IMR-90 (cell line): ENCODE data around the gene CHST2. TPM values are rescaled to one million over a fixed set of nuclear protein-coding genes. Genes with fewer than 3 reads are reported as not detected.

Experiments used
- ATAC-seq: fragments of 200-7000 bp; cut with Tn5 transposase; 2 replicates; pipeline ENCODE4 v1.9.1; 2020; ENCODE audit warnings: low read depth, mild to moderate bottlenecking, moderate library complexity
- BruUV-seq: library from RNA; stranded (reverse); fragments of 400-500 nt; replicated peaks from 2 replicates; lab custom pipeline; 2021; lab: Mats Ljungman, UMichigan
- CTCF ChIA-PET: fragments of 300-600 bp; formaldehyde crosslinking; extraction: SDS; loops from one replicate; lab custom pipeline; 2021; ENCODE audit warnings: antibody characterized with exemption; lab: Yijun Ruan, JAX
- POLR2A ChIA-PET: fragments of 300-600 bp; sonication (Branson Sonifier 250); formaldehyde crosslinking; loops from one replicate; lab custom pipeline; 2022; ENCODE audit warnings: antibody characterized with exemption; ENCODE audit not compliant: unreplicated experiment; lab: Charles Lee
- DNase-seq: peaks from one replicate; pipeline ENCODE4 v3.0.0; 2013
- H2AFZ ChIP-seq: replicated peaks from 2 replicates; pipeline ENCODE3; 2013; ENCODE audit warnings: low read length, mild to moderate bottlenecking; ENCODE audit not compliant: poor library complexity
- H2AK5ac ChIP-seq: 2 replicates; pipeline ENCODE4 v1.6.1; 2013; ENCODE audit warnings: low read depth, low read length, inconsistent platforms
- H2AK9ac ChIP-seq: replicated peaks from 2 replicates; pipeline ENCODE3; 2013; ENCODE audit warnings: mild to moderate bottlenecking, low read depth, low read length, moderate library complexity; ENCODE audit not compliant: poor library complexity
- H2BK120ac ChIP-seq: 2 replicates; pipeline ENCODE4 v1.6.1; 2013; ENCODE audit warnings: low read depth, low read length, inconsistent platforms
- H2BK15ac ChIP-seq: 3 replicates; pipeline ENCODE4 v1.6.1; 2013; ENCODE audit warnings: low read depth, low read length, inconsistent platforms
- H2BK20ac ChIP-seq: 2 replicates; pipeline ENCODE4 v1.6.1; 2013; ENCODE audit warnings: low read depth, mild to moderate bottlenecking, inconsistent platforms, low read length, moderate library complexity
- H2BK5ac ChIP-seq: 2 replicates; pipeline ENCODE4 v1.6.1; 2013; ENCODE audit warnings: mild to moderate bottlenecking, low read depth, low read length, inconsistent platforms; ENCODE audit not compliant: poor library complexity, severe bottlenecking
- H3K14ac ChIP-seq: replicated peaks from 2 replicates; pipeline ENCODE4 v1.6.1; 2013; ENCODE audit warnings: low read depth, low read length, inconsistent platforms
- H3K18ac ChIP-seq: 2 replicates; pipeline ENCODE4 v1.6.1; 2013; ENCODE audit warnings: low read depth, low read length, control low read depth
- H3K23ac ChIP-seq: 2 replicates; pipeline ENCODE4 v1.6.1; 2013; ENCODE audit warnings: low read depth, low read length, inconsistent platforms
- H3K27ac ChIP-seq: 2 replicates; pipeline ENCODE4 v1.5.1; 2013; ENCODE audit warnings: mild to moderate bottlenecking, control low read depth, low read length; ENCODE audit not compliant: insufficient read depth
- H3K27me3 ChIP-seq: 2 replicates; pipeline ENCODE4 v1.6.1; 2013; ENCODE audit warnings: low read length; ENCODE audit not compliant: control insufficient read depth, insufficient read depth
- H3K36me3 ChIP-seq: 2 replicates; pipeline ENCODE4 v1.6.1; 2013; ENCODE audit warnings: low read length, mixed read lengths; ENCODE audit not compliant: control insufficient read depth, insufficient read depth
- H3K4ac ChIP-seq: 2 replicates; pipeline ENCODE4 v1.6.1; 2013; ENCODE audit warnings: low read depth, low read length, inconsistent platforms
- H3K4me1 ChIP-seq: 2 replicates; pipeline ENCODE4 v1.6.1; 2013; ENCODE audit warnings: low read length, mixed read lengths; ENCODE audit not compliant: control insufficient read depth, insufficient read depth
- H3K4me2 ChIP-seq: 2 replicates; pipeline ENCODE4 v1.6.1; 2013; ENCODE audit warnings: low read depth, mild to moderate bottlenecking, control low read depth, low read length, moderate library complexity
- H3K4me3 ChIP-seq: 2 replicates; pipeline ENCODE4 v1.5.1; 2013; ENCODE audit warnings: low read depth, mild to moderate bottlenecking, control low read depth, low read length, moderate library complexity; ENCODE audit not compliant: insufficient read depth
- H3K56ac ChIP-seq: 2 replicates; pipeline ENCODE4 v1.6.1; 2013; ENCODE audit warnings: low read length, inconsistent platforms; ENCODE audit not compliant: insufficient read depth; ENCODE audit errors: extremely low read depth
- H3K79me1 ChIP-seq, 2 experiments: 2 replicates each; pipeline ENCODE4 v1.6.1; 2013; ENCODE audit warnings: low read length in 2 of 2, inconsistent platforms in 1 of 2, low read depth in 1 of 2
- H3K9ac ChIP-seq: 2 replicates; pipeline ENCODE4 v1.6.1; 2013; ENCODE audit warnings: low read depth, low read length, control low read depth
- H3K9me1 ChIP-seq: 2 replicates; pipeline ENCODE4 v1.6.1; 2013; ENCODE audit warnings: low read length, inconsistent platforms; ENCODE audit not compliant: insufficient read depth
- H3K9me3 ChIP-seq: 2 replicates; pipeline ENCODE4 v1.6.1; 2013; ENCODE audit warnings: low read length; ENCODE audit not compliant: control insufficient read depth, insufficient read depth
- H4K20me1 ChIP-seq: 2 replicates; pipeline ENCODE4 v1.6.1; 2013; ENCODE audit warnings: low read length, inconsistent platforms; ENCODE audit not compliant: insufficient read depth
- H4K5ac ChIP-seq: 2 replicates; pipeline ENCODE4 v1.6.1; 2013; ENCODE audit warnings: mild to moderate bottlenecking, low read depth, low read length, control low read depth
- H4K8ac ChIP-seq, 2 experiments: 2 replicates each; pipeline ENCODE4 v1.6.1; 2013; ENCODE audit warnings: low read depth in 2 of 2, low read length in 2 of 2, control low read depth in 1 of 2, inconsistent platforms in 1 of 2
- H4K91ac ChIP-seq: 2 replicates; pipeline ENCODE4 v1.6.1; 2013; ENCODE audit warnings: low read depth, low read length, inconsistent platforms; ENCODE audit not compliant: insufficient read depth
- BHLHE40 ChIP-seq: fragments of 150-350 bp; IDR thresholded peaks from 2 replicates; pipeline ENCODE4 v1.6.1; 2016; ENCODE audit warnings: mild to moderate bottlenecking, low read depth, low read length
- USF2 ChIP-seq: fragments of 150-350 bp; IDR thresholded peaks from 2 replicates; pipeline ENCODE4 v1.6.1; 2017; ENCODE audit warnings: mild to moderate bottlenecking, antibody characterized with exemption, low read length, low read depth
- WGBS, 2 experiments: methylation state at CpG; one replicate each; pipeline versions ENCODE4 v1.1.5 to v1.1.7; 2013; ENCODE audit warnings: missing lambda C conversion rate in 2 of 2; ENCODE audit not compliant: insufficient read length in 1 of 2; ENCODE audit errors: extremely low coverage in 2 of 2; 5-methylcytosine and 5-hydroxymethylcytosine counted together
- dilution Hi-C: fragments of 300-500 bp; cut with HindIII; formaldehyde crosslinking; loops from one replicate; pipeline ENCODE4 v1.14.3; 2018; ENCODE audit warnings: low sequenced_read_pairs; ENCODE audit not compliant: unreplicated experiment
- in situ Hi-C: fragments of 300-500 bp; cut with MboI; formaldehyde crosslinking; loops from 3 replicates; pipeline ENCODE4 v1.14.3; 2019; ENCODE audit warnings: low sequenced_read_pairs, inconsistent platforms, mixed read lengths
- intact Hi-C: fragments of 100-400 bp; cut with micrococcal nuclease; formaldehyde crosslinking; loops from 2 replicates; pipeline ENCODE4 v1.10.0; 2022
- polyA plus RNA-seq, 3 experiments: library from polyadenylated mRNA; depleted of rRNA; stranded (reverse); fragments of >200 nt; gene quantifications; 2 replicates each; pipeline ENCODE4 v1.2.3, GENCODE V29; 2012; ENCODE audit warnings: low replicate concordance in 1 of 3
- total RNA-seq: library from RNA; depleted of rRNA; stranded (reverse); fragments of >200 nt; gene quantifications from 2 replicates; pipeline ENCODE4 v1.2.3, GENCODE V29; 2012

The CHST2 gene
- total and polyA plus RNA-seq, 2 of the 4 experiments (the other 2 are of a cell fraction) = 0.90 to 1.4 TPM

- no peaks in the 10 kb centered on the region for H4K20me1 ChIP-seq
- H2BK20ac ChIP-seq = no peak overlapping the region
- no peak overlapping the region for H3K56ac ChIP-seq
- intact Hi-C loops (no loop called here), dilution Hi-C loops (no loop called here), in situ Hi-C loops (no loop called here)
- H3K27ac ChIP-seq = no peak overlapping the region
- no peaks in the 10 kb centered on the region for H3K79me1 ChIP-seq
- no peak for TF ChIP-seq BHLHE40
- TF ChIP-seq USF2 = no peak
- H3K4me1 ChIP-seq = no peaks in the 10 kb centered on the region
- DNase-seq (no peak), ATAC-seq (no peak)
- H3K36me3 ChIP-seq = no peaks in the 10 kb centered on the region
- H2BK120ac ChIP-seq = no peak overlapping the region
- ChIA-PET POLR2A (no interaction called here), CTCF (interaction anchor here (0.6 kb wide), 1 partner anchor 13 kb away, joined by 8 read pairs; no protein-coding TSS in a partner anchor)
- no peak overlapping the region for H4K91ac ChIP-seq
- H3K4me2 ChIP-seq = no peak overlapping the region
- no peak overlapping the region for H2AK5ac ChIP-seq
- H2BK5ac ChIP-seq = no peak overlapping the region
- H2AK9ac ChIP-seq = no peak overlapping the region
- no peak overlapping the region for H2BK15ac ChIP-seq
- no peak overlapping the region for H3K18ac ChIP-seq
- H3K9ac ChIP-seq = no peak overlapping the region
- no TSS peak for BruUV-seq
- H3K9me1 ChIP-seq = no peaks in the 10 kb centered on the region
- H3K23ac ChIP-seq = no peak overlapping the region
- no peaks in the 10 kb centered on the region; the same call in 1 of the 2 replicates for H3K27me3 ChIP-seq
- no peak overlapping the region for H3K4ac ChIP-seq
- H2AFZ ChIP-seq = no peak overlapping the region
- 80% methylated on average over 1 of the region's 3 CpGs; no CpG with 5 or more reads in 1 of the 2 experiments for WGBS, 2 experiments
- no peak overlapping the region for H3K4me3 ChIP-seq
- no peaks in the 10 kb centered on the region for H3K9me3 ChIP-seq
- no peak overlapping the region for H4K8ac ChIP-seq
- H4K5ac ChIP-seq = no peak overlapping the region
- H3K14ac ChIP-seq = no peak overlapping the region
Observed at GRCh38 chr3:143083781-143084180, 35.8 kb upstream of the CHST2 start.
